ENCODE data around the gene TMEM198. TPM values are rescaled to one million over a fixed set of nuclear protein-coding genes. Genes with fewer than 3 reads are reported as not detected.
A peak's percentile ranks its signal among the peaks of the same experiment; 100 is the strongest.

TMEM198 gene
- polyA plus RNA-seq, 1 donor (not counting 4 experiments of a cell fraction or from before 2014, with no cell fraction given): 0.81 TPM

DNA sequence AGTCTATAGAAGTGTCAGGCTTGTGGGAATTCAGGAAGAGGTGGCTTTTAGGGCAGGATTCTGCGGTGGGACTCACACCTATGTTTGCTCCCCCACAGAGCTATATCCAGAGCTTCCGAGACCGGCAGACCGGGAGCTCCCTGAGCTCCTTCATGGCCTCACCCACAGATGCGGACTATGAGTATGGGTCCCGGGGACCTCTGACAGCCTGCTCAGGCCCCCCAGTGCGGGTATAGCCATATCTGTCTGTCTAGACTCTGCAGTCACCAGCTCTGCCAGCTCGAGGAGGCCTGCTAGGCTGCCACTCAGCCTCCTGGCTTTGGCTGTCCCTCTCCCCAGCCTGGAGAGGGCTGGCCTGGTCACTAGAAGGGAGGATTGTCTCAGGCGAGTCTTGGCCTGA lies 5.8 kb downstream of the TMEM198 start:
- dilution Hi-C loops (cut with MboI; ENCODE audit: extremely low pct_ligation_motif_present, low sequenced_read_pairs): no loop called here
- no peak overlapping the region for H3K27ac ChIP-seq (ENCODE audit: control insufficient read depth, insufficient read depth, low read length)
- no peak overlapping the region for H2AFZ ChIP-seq (ENCODE audit: control insufficient read depth, low read length)
- peaks cover 9% of the 10 kb centered on the region for H3K27me3 ChIP-seq (ENCODE audit: control insufficient read depth, extremely low read depth, insufficient read depth, low read length)
- DNase-seq (ENCODE audit: low read depth, low spot score): no peak
- no peaks in the 10 kb centered on the region for H4K20me1 ChIP-seq (ENCODE audit: control insufficient read depth, extremely low read depth, insufficient read depth, low read length)
- no peaks in the 10 kb centered on the region for H3K9me3 ChIP-seq (ENCODE audit: control insufficient read depth, low read depth, low read length)
- TF ChIP-seq, protein P1, sequence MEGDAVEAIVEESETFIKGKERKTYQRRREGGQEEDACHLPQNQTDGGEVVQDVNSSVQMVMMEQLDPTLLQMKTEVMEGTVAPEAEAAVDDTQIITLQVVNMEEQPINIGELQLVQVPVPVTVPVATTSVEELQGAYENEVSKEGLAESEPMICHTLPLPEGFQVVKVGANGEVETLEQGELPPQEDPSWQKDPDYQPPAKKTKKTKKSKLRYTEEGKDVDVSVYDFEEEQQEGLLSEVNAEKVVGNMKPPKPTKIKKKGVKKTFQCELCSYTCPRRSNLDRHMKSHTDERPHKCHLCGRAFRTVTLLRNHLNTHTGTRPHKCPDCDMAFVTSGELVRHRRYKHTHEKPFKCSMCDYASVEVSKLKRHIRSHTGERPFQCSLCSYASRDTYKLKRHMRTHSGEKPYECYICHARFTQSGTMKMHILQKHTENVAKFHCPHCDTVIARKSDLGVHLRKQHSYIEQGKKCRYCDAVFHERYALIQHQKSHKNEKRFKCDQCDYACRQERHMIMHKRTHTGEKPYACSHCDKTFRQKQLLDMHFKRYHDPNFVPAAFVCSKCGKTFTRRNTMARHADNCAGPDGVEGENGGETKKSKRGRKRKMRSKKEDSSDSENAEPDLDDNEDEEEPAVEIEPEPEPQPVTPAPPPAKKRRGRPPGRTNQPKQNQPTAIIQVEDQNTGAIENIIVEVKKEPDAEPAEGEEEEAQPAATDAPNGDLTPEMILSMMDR (optimal IDR thresholded peaks at IDR 0.05 in 1 of 3, IDR thresholded peaks at IDR 0.05 in 1 of 3, conservative IDR thresholded peaks at IDR 0.05 in 1 of 3; ENCODE audit: extremely low read depth in 1 of 3, insufficient read depth in 2 of 3, low read length in 3 of 3): no peak
- no peak for TF ChIP-seq EZH2 (IDR thresholded peaks at IDR 0.05; ENCODE audit: low read length)
- H3K9me1 ChIP-seq (ENCODE audit: control insufficient read depth, extremely low read depth, insufficient read depth, low read length): no peaks in the 10 kb centered on the region
- no peaks in the 10 kb centered on the region for H3K36me3 ChIP-seq (ENCODE audit: control insufficient read depth in 2 of 2, extremely low read depth in 1 of 2, insufficient read depth in 2 of 2, low read length in 2 of 2)
- no peak overlapping the region for H3K4me2 ChIP-seq (ENCODE audit: control insufficient read depth, extremely low read depth, insufficient read depth, low read depth, low read length)
- H3K4me1 ChIP-seq (ENCODE audit: control insufficient read depth, extremely low read depth, insufficient read depth, low read length): no peaks in the 10 kb centered on the region
- FAIRE-seq: no peak
- no peak overlapping the region for H3K4me3 ChIP-seq (ENCODE audit: control insufficient read depth in 2 of 3, extremely low read depth in 1 of 3, insufficient read depth in 2 of 3, low read depth in 1 of 3, low read length in 3 of 3)
- H3K79me2 ChIP-seq (ENCODE audit: control insufficient read depth, insufficient read depth, low read length): no peaks in the 10 kb centered on the region
- H3K9ac ChIP-seq (ENCODE audit: control insufficient read depth, extremely low read depth, insufficient read depth, low read length): no peak overlapping the region

DNA sequence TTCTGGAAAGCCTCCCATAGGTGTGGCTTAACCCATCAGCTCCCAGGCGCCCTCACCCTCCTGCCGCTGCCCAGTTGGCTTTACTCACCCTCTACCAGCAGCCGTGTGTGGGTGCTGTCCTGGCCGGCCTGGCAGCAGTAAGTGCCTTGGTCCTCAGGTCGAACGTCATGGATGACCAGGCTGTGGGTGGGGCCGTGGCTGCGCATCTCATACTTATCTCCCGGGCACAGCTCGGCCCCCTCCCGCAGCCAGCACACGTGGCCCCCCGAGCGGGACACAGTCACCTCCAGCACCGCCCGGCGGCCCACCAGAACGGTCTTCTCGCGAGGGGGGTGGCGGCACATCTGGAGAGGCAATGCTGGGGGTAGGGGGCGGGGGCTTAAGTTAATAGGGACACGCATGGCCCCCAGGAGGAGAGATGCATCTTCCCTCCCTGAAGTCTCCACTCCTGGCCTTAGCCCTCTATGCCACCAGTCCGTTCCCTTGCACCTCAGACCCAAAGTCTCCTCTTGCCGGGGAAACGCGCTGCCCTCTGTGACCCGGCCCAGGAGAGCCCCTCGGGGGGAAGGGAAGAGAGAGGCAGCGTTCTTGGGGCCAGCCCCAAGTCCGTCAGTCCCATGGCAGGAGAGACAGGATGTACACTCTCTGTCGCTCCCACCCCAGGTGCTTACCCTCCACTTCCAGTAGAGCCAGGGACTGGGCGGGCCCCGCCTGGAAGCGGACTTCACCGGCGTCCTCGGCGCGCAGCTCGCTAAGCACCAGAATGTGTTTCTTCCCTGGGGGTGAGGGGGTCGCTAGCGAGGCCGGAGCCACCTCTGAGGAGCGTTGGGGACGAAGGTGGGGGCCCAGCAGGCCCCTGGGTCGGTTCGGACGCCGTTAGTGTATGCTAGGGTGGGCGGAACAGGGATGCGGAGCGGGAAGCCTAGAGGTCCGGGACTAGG lies 7.9 kb downstream of the TMEM198 start:
- H3K4me1 ChIP-seq (ENCODE audit: control insufficient read depth, extremely low read depth, insufficient read depth, low read length): no peaks in the 10 kb centered on the region
- no peaks in the 10 kb centered on the region for H3K9me3 ChIP-seq (ENCODE audit: control insufficient read depth, low read depth, low read length)
- TF ChIP-seq, protein P1 (optimal IDR thresholded peaks at IDR 0.05 in 1 of 3, IDR thresholded peaks at IDR 0.05 in 1 of 3, conservative IDR thresholded peaks at IDR 0.05 in 1 of 3; ENCODE audit: extremely low read depth in 1 of 3, insufficient read depth in 2 of 3, low read length in 3 of 3): no peak
- no peak for TF ChIP-seq EZH2 (IDR thresholded peaks at IDR 0.05; ENCODE audit: low read length)
- FAIRE-seq (no peak), DNase-seq (ENCODE audit: low read depth, low spot score) (no peak)
- no peaks in the 10 kb centered on the region for H3K36me3 ChIP-seq (ENCODE audit: control insufficient read depth in 2 of 2, extremely low read depth in 1 of 2, insufficient read depth in 2 of 2, low read length in 2 of 2)
- peaks cover 9% of the 10 kb centered on the region for H3K27me3 ChIP-seq (ENCODE audit: control insufficient read depth, extremely low read depth, insufficient read depth, low read length)
- H2AFZ ChIP-seq (ENCODE audit: control insufficient read depth, low read length): peak overlapping the region; percentile 86
- H3K79me2 ChIP-seq (ENCODE audit: control insufficient read depth, insufficient read depth, low read length): no peaks in the 10 kb centered on the region
- peak overlapping the region; percentile 57 to 72 (median 62) for H3K4me3 ChIP-seq (ENCODE audit: control insufficient read depth in 2 of 3, extremely low read depth in 1 of 3, insufficient read depth in 2 of 3, low read depth in 1 of 3, low read length in 3 of 3)
- peak overlapping the region; percentile 65 for H3K9ac ChIP-seq (ENCODE audit: control insufficient read depth, extremely low read depth, insufficient read depth, low read length)
- peak overlapping the region; percentile 91 for H3K4me2 ChIP-seq (ENCODE audit: control insufficient read depth, extremely low read depth, insufficient read depth, low read depth, low read length)
- dilution Hi-C loops (cut with MboI; ENCODE audit: extremely low pct_ligation_motif_present, low sequenced_read_pairs): no loop called here
- H3K9me1 ChIP-seq (ENCODE audit: control insufficient read depth, extremely low read depth, insufficient read depth, low read length): no peaks in the 10 kb centered on the region
- peak overlapping the region; percentile 36 for H3K27ac ChIP-seq (ENCODE audit: control insufficient read depth, insufficient read depth, low read length)
- no peaks in the 10 kb centered on the region for H4K20me1 ChIP-seq (ENCODE audit: control insufficient read depth, extremely low read depth, insufficient read depth, low read length)

All from keratinocyte (primary cell).